Measurements from ENCODE around the gene HOMEZ.

Gene HOMEZ

DNA sequence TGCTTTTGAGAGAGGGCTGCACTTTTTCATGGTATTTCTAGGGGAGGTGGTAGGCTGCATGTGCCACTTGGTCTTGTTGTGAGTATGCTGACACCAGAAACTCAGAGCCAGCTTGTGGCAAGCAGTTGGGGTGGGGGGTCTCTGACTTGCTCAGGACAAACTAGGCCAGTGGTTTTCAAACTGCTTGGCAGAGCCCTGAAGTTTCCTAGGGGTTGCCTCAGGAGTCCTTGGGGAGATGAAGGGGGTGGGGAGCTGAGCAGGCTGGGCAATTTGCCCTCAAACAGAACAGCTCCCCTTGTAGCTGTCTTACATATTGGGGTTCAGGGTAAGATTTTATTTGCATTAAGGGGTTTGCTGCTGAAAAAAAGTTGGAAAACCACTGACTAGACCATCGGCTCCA lies 24.6 kb upstream of the HOMEZ start:
- no peaks in the 10 kb centered on the region for H3K4me1 ChIP-seq (ENCODE audit: low read length)
- no peaks in the 10 kb centered on the region for H3K36me3 ChIP-seq (replicated peaks; ENCODE audit: insufficient read depth, low read length)
- H3F3A ChIP-seq (ENCODE audit: insufficient read depth, low read length), result no peaks in the 10 kb centered on the region
- H3K9ac ChIP-seq (ENCODE audit: low read length), result no peak overlapping the region
- H3K9me3 ChIP-seq (replicated peaks; ENCODE audit: insufficient read depth, low read length), result no peaks in the 10 kb centered on the region
- H3K27me3 ChIP-seq (replicated peaks; ENCODE audit: insufficient read depth, low read length), result no peaks in the 10 kb centered on the region
- no peak overlapping the region for H3K27ac ChIP-seq (ENCODE audit: low read length)
- H3K9me2 ChIP-seq (replicated peaks; ENCODE audit: insufficient read depth, low read length), result no peaks in the 10 kb centered on the region
- no peaks in the 10 kb centered on the region for H3K79me2 ChIP-seq (ENCODE audit: low read length)
- no peak overlapping the region for H2AFZ ChIP-seq (ENCODE audit: low read length)
- DNase-seq, result no peak
- H4K20me1 ChIP-seq (ENCODE audit: insufficient read depth, low read length), result no peaks in the 10 kb centered on the region
- no peak overlapping the region for H3K4me2 ChIP-seq (ENCODE audit: low read depth, low read length)
- no peak for TF ChIP-seq EZH2phosphoT487 (IDR thresholded peaks at IDR 0.05; ENCODE audit: low read length)
- H3K4me3 ChIP-seq (ENCODE audit: low read length), result no peak overlapping the region

DNA sequence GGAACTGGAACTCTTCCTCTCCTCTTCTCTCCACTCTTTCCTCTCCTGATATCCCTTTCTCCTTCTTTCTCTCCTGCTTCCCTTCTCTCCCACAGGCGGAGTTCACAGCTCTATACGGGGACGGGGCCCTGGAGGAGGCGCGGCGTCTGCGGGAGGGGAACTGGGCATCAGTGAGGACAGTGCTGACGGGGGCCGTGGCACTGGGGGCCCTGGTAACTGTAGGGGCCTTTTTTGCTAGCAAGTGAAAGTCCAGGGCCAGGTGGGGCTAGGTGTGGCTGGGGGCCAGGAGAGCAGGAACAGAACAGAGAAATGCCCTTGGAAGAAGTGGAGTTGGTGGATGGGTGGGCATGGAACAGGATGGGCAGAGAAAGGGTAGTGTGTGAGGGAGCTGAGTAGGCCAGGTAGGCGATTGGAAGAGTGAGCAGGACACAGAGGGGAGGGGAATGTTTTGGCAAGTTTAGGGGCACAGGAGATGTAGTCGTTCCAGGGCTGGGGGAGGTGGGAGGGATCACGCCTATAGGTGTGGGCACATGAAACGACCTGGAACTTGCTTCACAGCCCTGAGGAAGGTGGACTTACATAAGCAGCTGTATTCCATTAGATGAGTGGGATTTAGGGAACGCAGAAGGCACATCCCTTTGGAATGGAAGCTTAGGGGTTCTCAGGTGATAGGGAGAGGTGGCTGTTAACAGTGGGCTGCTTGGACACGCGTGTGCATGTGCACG lies 23.0 kb upstream of the HOMEZ start:
- Histone ChIP-seq H4K20me1 (ENCODE audit: insufficient read depth, low read length) (no peaks in the 10 kb centered on the region), H3K27me3 (replicated peaks; ENCODE audit: insufficient read depth, low read length) (no peaks in the 10 kb centered on the region), H3K36me3 (replicated peaks; ENCODE audit: insufficient read depth, low read length) (no peaks in the 10 kb centered on the region), H3K4me2 (ENCODE audit: low read depth, low read length) (no peak overlapping the region), H3K4me3 (ENCODE audit: low read length) (no peak overlapping the region), H3K9me2 (replicated peaks; ENCODE audit: insufficient read depth, low read length) (no peaks in the 10 kb centered on the region), H3K4me1 (ENCODE audit: low read length) (no peaks in the 10 kb centered on the region), H3K9ac (ENCODE audit: low read length) (no peak overlapping the region), H3K9me3 (replicated peaks; ENCODE audit: insufficient read depth, low read length) (no peaks in the 10 kb centered on the region), H3F3A (ENCODE audit: insufficient read depth, low read length) (no peaks in the 10 kb centered on the region), H3K79me2 (ENCODE audit: low read length) (no peaks in the 10 kb centered on the region), H2AFZ (ENCODE audit: low read length) (no peak overlapping the region), H3K27ac (ENCODE audit: low read length) (no peak overlapping the region)
- DNase-seq, result no peak
- no peak for TF ChIP-seq EZH2phosphoT487 (IDR thresholded peaks at IDR 0.05; ENCODE audit: low read length)
- TF ChIP-seq, protein P1, sequence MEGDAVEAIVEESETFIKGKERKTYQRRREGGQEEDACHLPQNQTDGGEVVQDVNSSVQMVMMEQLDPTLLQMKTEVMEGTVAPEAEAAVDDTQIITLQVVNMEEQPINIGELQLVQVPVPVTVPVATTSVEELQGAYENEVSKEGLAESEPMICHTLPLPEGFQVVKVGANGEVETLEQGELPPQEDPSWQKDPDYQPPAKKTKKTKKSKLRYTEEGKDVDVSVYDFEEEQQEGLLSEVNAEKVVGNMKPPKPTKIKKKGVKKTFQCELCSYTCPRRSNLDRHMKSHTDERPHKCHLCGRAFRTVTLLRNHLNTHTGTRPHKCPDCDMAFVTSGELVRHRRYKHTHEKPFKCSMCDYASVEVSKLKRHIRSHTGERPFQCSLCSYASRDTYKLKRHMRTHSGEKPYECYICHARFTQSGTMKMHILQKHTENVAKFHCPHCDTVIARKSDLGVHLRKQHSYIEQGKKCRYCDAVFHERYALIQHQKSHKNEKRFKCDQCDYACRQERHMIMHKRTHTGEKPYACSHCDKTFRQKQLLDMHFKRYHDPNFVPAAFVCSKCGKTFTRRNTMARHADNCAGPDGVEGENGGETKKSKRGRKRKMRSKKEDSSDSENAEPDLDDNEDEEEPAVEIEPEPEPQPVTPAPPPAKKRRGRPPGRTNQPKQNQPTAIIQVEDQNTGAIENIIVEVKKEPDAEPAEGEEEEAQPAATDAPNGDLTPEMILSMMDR (IDR thresholded peaks at IDR 0.05; ENCODE audit: low read length), result no peak
- TF ChIP-seq EZH2 (optimal IDR thresholded peaks at IDR 0.05; ENCODE audit: low read depth, low read length), result no peak

DNA sequence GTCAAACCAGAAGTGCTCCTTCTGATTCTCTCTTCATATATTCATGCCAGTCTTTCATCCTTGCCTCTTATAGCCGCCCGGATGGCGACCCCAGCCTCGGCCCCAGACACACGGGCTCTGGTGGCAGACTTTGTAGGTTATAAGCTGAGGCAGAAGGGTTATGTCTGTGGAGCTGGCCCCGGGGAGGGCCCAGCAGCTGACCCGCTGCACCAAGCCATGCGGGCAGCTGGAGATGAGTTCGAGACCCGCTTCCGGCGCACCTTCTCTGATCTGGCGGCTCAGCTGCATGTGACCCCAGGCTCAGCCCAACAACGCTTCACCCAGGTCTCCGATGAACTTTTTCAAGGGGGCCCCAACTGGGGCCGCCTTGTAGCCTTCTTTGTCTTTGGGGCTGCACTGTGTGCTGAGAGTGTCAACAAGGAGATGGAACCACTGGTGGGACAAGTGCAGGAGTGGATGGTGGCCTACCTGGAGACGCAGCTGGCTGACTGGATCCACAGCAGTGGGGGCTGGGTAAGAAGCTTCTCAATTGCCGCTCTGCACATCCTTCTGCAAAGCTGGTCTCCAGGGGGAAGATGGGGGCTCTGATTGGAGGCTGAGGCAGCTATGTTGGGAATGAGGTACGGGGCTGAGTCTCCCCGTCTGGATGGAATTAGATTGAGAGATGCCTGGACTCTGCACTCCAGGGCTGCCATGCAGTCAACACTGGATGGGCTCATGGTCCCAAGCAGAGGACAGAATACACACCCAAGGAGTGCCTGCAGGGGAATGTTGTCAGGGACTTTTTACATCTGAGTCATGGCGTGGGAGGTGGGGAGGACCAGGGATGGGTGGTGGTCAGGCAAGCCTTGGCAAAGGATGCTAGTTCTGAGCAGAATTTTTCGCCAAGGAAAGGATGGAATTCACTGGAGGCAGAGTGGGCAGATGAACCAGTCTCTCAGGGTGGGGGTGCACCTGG lies 22.0 kb upstream of the HOMEZ start:
- Histone ChIP-seq H3F3A (ENCODE audit: insufficient read depth, low read length) (no peaks in the 10 kb centered on the region), H3K79me2 (ENCODE audit: low read length) (no peaks in the 10 kb centered on the region), H2AFZ (ENCODE audit: low read length) (no peak overlapping the region), H3K4me3 (ENCODE audit: low read length) (no peak overlapping the region), H3K36me3 (replicated peaks; ENCODE audit: insufficient read depth, low read length) (no peaks in the 10 kb centered on the region), H3K9me3 (replicated peaks; ENCODE audit: insufficient read depth, low read length) (no peaks in the 10 kb centered on the region), H4K20me1 (ENCODE audit: insufficient read depth, low read length) (no peaks in the 10 kb centered on the region), H3K27ac (ENCODE audit: low read length) (no peak overlapping the region), H3K27me3 (replicated peaks; ENCODE audit: insufficient read depth, low read length) (no peaks in the 10 kb centered on the region), H3K4me2 (ENCODE audit: low read depth, low read length) (no peak overlapping the region), H3K9ac (ENCODE audit: low read length) (no peak overlapping the region), H3K4me1 (ENCODE audit: low read length) (no peaks in the 10 kb centered on the region), H3K9me2 (replicated peaks; ENCODE audit: insufficient read depth, low read length) (no peaks in the 10 kb centered on the region)
- TF ChIP-seq EZH2 (optimal IDR thresholded peaks at IDR 0.05; ENCODE audit: low read depth, low read length), result no peak
- TF ChIP-seq, protein P1 (IDR thresholded peaks at IDR 0.05; ENCODE audit: low read length), result no peak
- TF ChIP-seq EZH2phosphoT487 (IDR thresholded peaks at IDR 0.05; ENCODE audit: low read length), result no peak
- no peak for DNase-seq
